Uterus (tissue), 4 donors: Measurements from ENCODE around the gene FRRS1L. TPM values are rescaled to one million over a fixed set of nuclear protein-coding genes. Genes with fewer than 3 reads are reported as not detected.
A peak's percentile ranks its signal among the peaks of the same experiment; 100 is the strongest.

Experiments
- DNase-seq, 2 donors: peaks; one replicate each; pipeline ENCODE4 v3.0.0-alpha.2; 2019 to 2020
- H3K27ac ChIP-seq, 2 donors: fragments of 200-600 bp; sonication (generic); 1 replicate in 1 of 2; 2 replicates in 1 of 2; pipeline ENCODE4 v1.5.1; 2016 to 2018
- H3K27me3 ChIP-seq, 2 donors: fragments of 200-600 bp; sonication (generic); one replicate each; pipeline ENCODE4 v1.5.1; 2018 to 2019; ENCODE audit warnings: control low read depth in 1 of 2
- H3K36me3 ChIP-seq, 2 donors: fragments of 200-600 bp; sonication (generic); one replicate each; pipeline ENCODE4 v1.5.1; 2019; ENCODE audit warnings: control low read depth in 1 of 2
- H3K4me1 ChIP-seq, 2 donors: fragments of 200-600 bp; sonication (generic); one replicate each; pipeline ENCODE4 v1.5.1; 2018 to 2019; ENCODE audit warnings: control low read depth in 1 of 2
- H3K4me3 ChIP-seq, 2 donors: fragments of 200-600 bp; sonication (generic); 1 replicate in 1 of 2; 2 replicates in 1 of 2; pipeline ENCODE4 v1.5.1; 2018 to 2019; ENCODE audit warnings: mild to moderate bottlenecking in 1 of 2
- H3K9me3 ChIP-seq, 2 donors: fragments of 200-600 bp; sonication (generic); one replicate each; pipeline ENCODE4 v1.5.1; 2019; ENCODE audit warnings: control low read depth in 1 of 2
- POLR2A ChIP-seq, 2 donors: fragments of 450-650 bp; IDR thresholded peaks; one replicate each; pipeline ENCODE4 v1.6.1; 2016; ENCODE audit warnings: antibody characterized with exemption in 2 of 2, mild to moderate bottlenecking in 1 of 2, moderate library complexity in 1 of 2
- intact Hi-C: fragments of 100-400 bp; cut with DNase I; formaldehyde crosslinking; loops from one replicate; pipeline ENCODE4 v1.15.1; 2023; ENCODE audit warnings: low total_unique reads
- total RNA-seq, 4 donors: library from RNA; depleted of rRNA in 3 of 4; stranded (reverse); fragments of >200 nt in 3 of 4; gene quantifications; one replicate each; pipeline versions ENCODE4 v1.1.0 to v1.2.4, GENCODE V29; 2014 to 2023
- TF ChIP-seq, protein P1 (sequence below), 4 experiments: fragments of 200-600 bp in 2 of 4; fragments of 450-650 bp in 2 of 4; sonication (generic) in 2 of 4; IDR thresholded peaks; one replicate each; pipeline ENCODE4 v1.5.1; 2016 to 2019; ENCODE audit warnings: antibody characterized with exemption in 4 of 4, mild to moderate bottlenecking in 2 of 4, moderate library complexity in 1 of 4
- donor health status: DM: yes; HTN: yes; CAD: no.

FRRS1L gene
- total RNA-seq, 4 donors from 2014 or later: under 0.01 to 10.9 (median 10.1) TPM

DNA sequence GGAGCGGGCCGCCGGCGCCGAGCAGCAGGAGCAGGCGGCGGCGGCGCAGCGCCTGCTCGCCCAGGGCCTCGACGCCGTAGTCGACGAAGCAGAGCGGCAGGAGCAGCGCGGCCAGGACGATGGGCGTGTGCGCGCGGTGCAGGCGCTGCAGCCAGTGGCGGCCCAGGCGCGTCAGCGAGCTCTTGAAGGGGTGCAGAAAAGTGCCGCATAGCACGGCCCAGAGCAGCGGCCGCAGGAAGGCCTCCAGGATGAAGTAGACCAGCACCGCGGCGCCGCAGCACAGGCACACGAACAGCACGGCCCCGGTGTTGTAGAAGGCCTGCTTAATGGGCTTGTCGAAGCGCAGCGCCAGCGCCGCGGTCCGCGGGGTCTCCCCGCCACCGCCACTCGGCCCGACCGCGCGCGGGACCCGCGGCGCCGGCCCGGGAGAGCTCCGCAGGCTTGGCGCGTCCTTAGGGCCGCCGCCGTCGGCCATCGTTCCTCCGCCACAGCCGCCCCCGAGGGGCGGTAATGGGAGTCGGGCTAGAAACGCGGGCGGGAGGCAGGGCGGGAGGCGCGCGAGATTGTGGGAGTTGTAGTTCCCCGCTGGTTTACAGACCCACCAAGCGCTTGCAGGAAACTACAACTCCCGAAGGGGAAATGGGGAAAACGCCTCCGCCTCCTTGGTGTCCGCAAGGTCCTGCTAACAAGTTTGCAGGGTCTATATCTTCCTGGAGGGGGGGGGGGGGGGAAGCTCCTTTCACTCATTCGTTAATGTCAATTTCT is 47.4 kb downstream of the FRRS1L start, which contains the start of gene TMEM245:
TSS of gene TMEM245 (minus strand) at position 509 of the 765 bp plus-strand sequence. CDS start at position 475, 34 bp downstream.
- Histone ChIP-seq H3K27me3 (no peaks in the 10 kb centered on the region), H3K4me3 (peak within 1 kb of the TSS; percentile 68 to 99), H3K27ac (peak within 1 kb of the TSS; percentile 85 to 92), H3K36me3 (no peaks in the 10 kb centered on the region), H3K9me3 (no peaks in the 10 kb centered on the region), H3K4me1 (peaks cover 0 to 5% of the 10 kb centered on the region in 2 donors)
- peak; percentile 93 to 96 for TF ChIP-seq POLR2A (IDR thresholded peaks at IDR 0.05)
- TF ChIP-seq, protein P1, sequence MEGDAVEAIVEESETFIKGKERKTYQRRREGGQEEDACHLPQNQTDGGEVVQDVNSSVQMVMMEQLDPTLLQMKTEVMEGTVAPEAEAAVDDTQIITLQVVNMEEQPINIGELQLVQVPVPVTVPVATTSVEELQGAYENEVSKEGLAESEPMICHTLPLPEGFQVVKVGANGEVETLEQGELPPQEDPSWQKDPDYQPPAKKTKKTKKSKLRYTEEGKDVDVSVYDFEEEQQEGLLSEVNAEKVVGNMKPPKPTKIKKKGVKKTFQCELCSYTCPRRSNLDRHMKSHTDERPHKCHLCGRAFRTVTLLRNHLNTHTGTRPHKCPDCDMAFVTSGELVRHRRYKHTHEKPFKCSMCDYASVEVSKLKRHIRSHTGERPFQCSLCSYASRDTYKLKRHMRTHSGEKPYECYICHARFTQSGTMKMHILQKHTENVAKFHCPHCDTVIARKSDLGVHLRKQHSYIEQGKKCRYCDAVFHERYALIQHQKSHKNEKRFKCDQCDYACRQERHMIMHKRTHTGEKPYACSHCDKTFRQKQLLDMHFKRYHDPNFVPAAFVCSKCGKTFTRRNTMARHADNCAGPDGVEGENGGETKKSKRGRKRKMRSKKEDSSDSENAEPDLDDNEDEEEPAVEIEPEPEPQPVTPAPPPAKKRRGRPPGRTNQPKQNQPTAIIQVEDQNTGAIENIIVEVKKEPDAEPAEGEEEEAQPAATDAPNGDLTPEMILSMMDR (IDR thresholded peaks at IDR 0.05): no peak
- intact Hi-C loops: no loop called here
- peak; percentile 96 to 97 for DNase-seq

DNA sequence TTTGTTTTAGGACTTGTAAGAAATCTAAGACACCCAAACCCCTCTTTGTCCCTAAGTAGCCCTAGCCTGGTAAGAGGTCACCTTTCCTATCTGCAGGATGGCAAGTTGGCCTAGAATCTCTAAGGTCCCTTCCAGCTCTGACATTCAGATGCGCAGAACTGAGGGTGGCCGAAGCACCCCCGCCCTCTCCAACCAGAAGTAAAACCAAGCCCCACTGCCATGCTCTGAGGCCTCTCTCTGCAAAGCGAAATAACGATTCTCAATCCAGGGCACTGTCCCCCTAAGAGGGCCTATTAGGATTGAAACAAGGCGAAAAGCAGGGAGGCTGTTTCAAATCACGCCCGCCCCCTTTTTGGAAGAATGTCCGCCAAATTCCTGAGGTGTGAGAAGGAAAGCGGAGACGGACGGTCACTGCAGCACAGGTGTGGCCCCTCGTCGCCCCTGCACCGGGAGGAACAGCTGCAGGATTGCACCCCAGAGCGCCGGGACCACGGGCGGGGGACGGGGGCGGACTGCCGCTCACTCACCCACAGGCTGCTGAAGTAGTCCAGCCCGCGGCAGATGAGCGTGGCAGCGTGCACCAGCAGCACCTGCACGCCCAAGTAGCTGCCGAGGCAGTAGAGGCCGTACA is 48.1 kb downstream of the FRRS1L start:
- intact Hi-C loops: no loop called here
- H3K4me1 ChIP-seq: peaks cover 0 to 5% of the 10 kb centered on the region in 2 donors
- no peaks in the 10 kb centered on the region for H3K36me3 ChIP-seq
- H3K27me3 ChIP-seq: no peaks in the 10 kb centered on the region
- DNase-seq: no peak
- peak overlapping the region; percentile 68 to 99 for H3K4me3 ChIP-seq
- no peak for TF ChIP-seq POLR2A (IDR thresholded peaks at IDR 0.05)
- TF ChIP-seq, protein P1 (IDR thresholded peaks at IDR 0.05): no peak
- H3K9me3 ChIP-seq: no peaks in the 10 kb centered on the region
- peak overlapping the region; percentile 85 to 92 for H3K27ac ChIP-seq

DNA sequence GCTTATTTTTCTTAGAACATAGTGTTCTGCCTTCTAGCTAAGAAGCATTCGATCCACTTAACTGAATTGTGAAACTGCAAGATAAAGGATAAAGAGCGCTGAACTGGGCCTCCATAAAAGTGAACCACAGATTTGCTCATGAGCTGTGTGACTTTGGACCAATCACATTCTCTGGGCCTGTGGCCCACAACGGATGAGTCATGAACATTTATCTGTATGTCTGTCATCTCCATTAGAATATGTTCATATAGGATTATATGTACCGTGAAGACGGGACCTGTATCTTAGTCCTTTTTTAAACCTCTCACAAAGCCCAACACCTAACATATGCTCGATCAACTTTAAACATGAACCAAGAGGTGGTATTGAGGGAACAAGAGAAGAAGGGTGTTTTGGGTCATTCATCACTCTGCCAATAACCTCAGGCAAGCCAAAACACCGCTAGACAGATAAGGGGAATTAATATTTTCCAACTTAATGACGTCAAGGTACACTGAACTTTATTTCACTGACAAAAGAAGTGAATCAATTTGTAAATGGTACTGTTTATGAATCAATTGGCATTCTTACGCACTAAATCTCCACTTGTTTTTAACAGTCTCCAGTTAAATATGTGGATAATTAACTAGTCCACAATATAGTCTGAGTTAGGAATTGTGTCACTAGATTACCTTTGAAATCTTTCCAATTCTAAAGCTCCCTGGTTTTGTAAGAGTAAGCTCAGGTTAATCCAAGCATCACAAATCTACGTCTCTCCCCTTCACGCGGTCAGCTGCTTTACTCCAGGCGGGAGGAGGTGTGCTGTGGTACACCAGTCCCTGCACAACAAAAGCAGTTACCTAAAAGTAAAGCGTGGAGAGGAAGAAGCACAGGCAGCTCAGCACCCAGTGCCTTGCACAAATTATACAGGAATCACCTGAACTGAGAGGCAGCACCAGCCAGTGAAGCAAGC is 48.9 kb downstream of the FRRS1L start:
- intact Hi-C loops: no loop called here
- H3K36me3 ChIP-seq: no peaks in the 10 kb centered on the region
- peak overlapping the region; percentile 85 to 92 for H3K27ac ChIP-seq

DNA sequence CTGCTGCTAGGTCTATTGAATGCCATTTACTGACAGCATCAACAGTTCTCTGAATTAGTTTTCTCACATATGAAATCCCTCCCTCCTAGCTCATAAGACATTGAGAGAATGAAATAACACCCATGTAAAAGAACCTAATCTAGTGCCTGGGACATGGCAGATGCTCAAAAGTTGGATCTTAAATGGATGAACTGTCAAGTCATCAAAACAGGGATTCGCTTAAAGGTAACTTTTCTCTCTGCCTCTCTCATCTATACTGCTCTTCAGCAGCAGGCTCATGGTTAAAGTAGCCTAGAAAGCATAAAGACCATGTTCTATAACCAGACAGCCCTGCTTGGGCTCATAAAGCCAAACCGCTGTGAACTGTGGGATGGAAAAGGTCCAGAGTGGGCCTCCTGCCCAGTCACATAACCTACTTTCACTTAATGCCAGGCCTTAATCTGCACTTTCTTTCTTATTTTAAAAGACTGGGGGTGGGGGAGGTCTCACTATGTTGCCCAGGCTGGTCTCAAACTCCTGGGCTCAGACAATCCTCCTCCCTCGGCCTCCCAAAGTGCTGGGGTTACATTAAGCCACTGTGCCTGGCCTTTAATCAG is 51.0 kb downstream of the FRRS1L start:
- TF ChIP-seq, protein P1 (IDR thresholded peaks at IDR 0.05): no peak
- no peak for TF ChIP-seq POLR2A (IDR thresholded peaks at IDR 0.05)
- intact Hi-C loops: no loop called here
- H3K36me3 ChIP-seq: no peaks in the 10 kb centered on the region
- peaks cover 0 to 5% of the 10 kb centered on the region in 2 donors for H3K4me1 ChIP-seq
- no peaks in the 10 kb centered on the region for H3K27me3 ChIP-seq
- no peak overlapping the region for H3K4me3 ChIP-seq
- DNase-seq: peak; percentile 33 to 39
- peak overlapping the region; percentile 36 to 78 for H3K27ac ChIP-seq
- H3K9me3 ChIP-seq: no peaks in the 10 kb centered on the region

More for the DNA sequence above, 48.9 kb downstream of the FRRS1L start:
- H3K4me1 ChIP-seq: peaks cover 0 to 5% of the 10 kb centered on the region in 2 donors
- H3K4me3 ChIP-seq: peak overlapping the region; percentile 68 to 99
- TF ChIP-seq, protein P1 (IDR thresholded peaks at IDR 0.05): no peak
- no peak for TF ChIP-seq POLR2A (IDR thresholded peaks at IDR 0.05)
- DNase-seq: peak in 1 of 2 donors; percentile 36
- no peaks in the 10 kb centered on the region for H3K27me3 ChIP-seq
- H3K9me3 ChIP-seq: no peaks in the 10 kb centered on the region
